Mesenchymal stem cell (in vitro differentiated cells and primary cell): ENCODE data around the gene EMP2.
"Not testable (repeated sequence)": the region's sequence is repeated elsewhere in the genome, so short reads cannot be mapped to it uniquely, and the experiment has no call there.

Experiments
- DNase-seq: peaks from one replicate; pipeline ENCODE4 v3.0.0-alpha.2; 2013
- H2AFZ ChIP-seq: one replicate; pipeline ENCODE4 v1.6.1; 2013; ENCODE audit warnings: low read depth, mild to moderate bottlenecking, control low read depth, inconsistent platforms, low read length, moderate library complexity
- H2AK5ac ChIP-seq: 2 replicates; pipeline ENCODE4 v1.6.1; 2013; ENCODE audit warnings: low read length, moderate library complexity, mild to moderate bottlenecking, inconsistent platforms; ENCODE audit not compliant: severe bottlenecking
- H2BK120ac ChIP-seq: one replicate; pipeline ENCODE4 v1.6.1; 2013; ENCODE audit warnings: low read depth, mild to moderate bottlenecking, inconsistent platforms, low read length, moderate library complexity
- H2BK12ac ChIP-seq, 2 experiments: one replicate each; pipeline ENCODE4 v1.6.1; 2013; ENCODE audit warnings: inconsistent platforms in 2 of 2, low read length in 2 of 2, mild to moderate bottlenecking in 2 of 2, moderate library complexity in 2 of 2, control low read depth in 1 of 2
- H2BK15ac ChIP-seq: one replicate; pipeline ENCODE4 v1.6.1; 2013; ENCODE audit warnings: mild to moderate bottlenecking, low read depth, inconsistent platforms; ENCODE audit not compliant: poor library complexity, severe bottlenecking
- H2BK5ac ChIP-seq: 2 replicates; pipeline ENCODE4 v1.6.1; 2013; ENCODE audit warnings: low read depth, mild to moderate bottlenecking, low read length, control low read depth, inconsistent platforms; ENCODE audit not compliant: poor library complexity, severe bottlenecking
- H3K14ac ChIP-seq, 2 experiments: one replicate each; pipeline ENCODE4 v1.6.1; 2013; ENCODE audit warnings: inconsistent platforms in 2 of 2, low read length in 2 of 2, control low read depth in 1 of 2, mild to moderate bottlenecking in 1 of 2, moderate library complexity in 1 of 2
- H3K18ac ChIP-seq, 2 experiments: one replicate each; pipeline ENCODE4 v1.6.1; 2013; ENCODE audit warnings: inconsistent platforms in 2 of 2, low read length in 2 of 2, control low read depth in 1 of 2, low read depth in 1 of 2, mild to moderate bottlenecking in 1 of 2
- H3K23ac ChIP-seq, 2 experiments: one replicate each; pipeline ENCODE4 v1.6.1; 2013; ENCODE audit warnings: inconsistent platforms in 2 of 2, low read length in 2 of 2, mild to moderate bottlenecking in 2 of 2, moderate library complexity in 2 of 2, control low read depth in 1 of 2
- H3K27ac ChIP-seq: 2 replicates; pipeline ENCODE4 v1.5.1; 2013; ENCODE audit warnings: mild to moderate bottlenecking, moderate library complexity, low read length, control low read depth, inconsistent platforms; ENCODE audit not compliant: poor library complexity, severe bottlenecking
- H3K27me3 ChIP-seq, 2 experiments: 2 replicates each; pipeline versions ENCODE4 v1.6.1 to v1.7.0; 2013; ENCODE audit warnings: low read length in 2 of 2, mild to moderate bottlenecking in 2 of 2, moderate library complexity in 2 of 2, control low read depth in 1 of 2, inconsistent platforms in 1 of 2; ENCODE audit not compliant: control insufficient read depth in 1 of 2, insufficient read depth in 1 of 2
- H3K36me3 ChIP-seq, 2 experiments: 2 replicates each; pipeline versions ENCODE4 v1.6.1 to v1.7.0; 2013; ENCODE audit warnings: low read length in 2 of 2, control low read depth in 1 of 2, inconsistent platforms in 1 of 2, low read depth in 1 of 2, mild to moderate bottlenecking in 1 of 2; ENCODE audit not compliant: insufficient read depth in 2 of 2, control insufficient read depth in 1 of 2
- H3K4ac ChIP-seq, 2 experiments: one replicate each; pipeline ENCODE4 v1.6.1; 2013; ENCODE audit warnings: inconsistent platforms in 2 of 2, low read length in 2 of 2, mild to moderate bottlenecking in 2 of 2, moderate library complexity in 2 of 2, control low read depth in 1 of 2, low read depth in 1 of 2
- H3K4me1 ChIP-seq: 2 replicates; pipeline ENCODE4 v1.6.1; 2013; ENCODE audit warnings: low read depth, low read length, control low read depth; ENCODE audit not compliant: control insufficient read depth, insufficient read depth
- H3K4me2 ChIP-seq: 2 replicates; pipeline ENCODE4 v1.6.1; 2013; ENCODE audit warnings: low read length, mild to moderate bottlenecking, inconsistent platforms; ENCODE audit not compliant: poor library complexity, severe bottlenecking
- H3K4me3 ChIP-seq, 2 experiments: 2 replicates each; pipeline versions ENCODE4 v1.5.1 to v1.7.0; 2013; ENCODE audit warnings: low read length in 2 of 2, mild to moderate bottlenecking in 2 of 2, control low read depth in 1 of 2, low read depth in 1 of 2; ENCODE audit not compliant: insufficient read depth in 1 of 2
- H3K79me1 ChIP-seq: replicated peaks from 2 replicates; pipeline ENCODE4 v1.6.1; 2013; ENCODE audit warnings: mild to moderate bottlenecking, control low read depth, low read length, inconsistent platforms; ENCODE audit not compliant: poor library complexity, severe bottlenecking
- H3K9ac ChIP-seq: 2 replicates; pipeline ENCODE4 v1.7.0; 2013; ENCODE audit warnings: mild to moderate bottlenecking, low read length, moderate library complexity
- H3K9me3 ChIP-seq: 2 replicates; pipeline ENCODE4 v1.7.0; 2013; ENCODE audit warnings: mild to moderate bottlenecking, low read length; ENCODE audit not compliant: control insufficient read depth
- H4K8ac ChIP-seq: one replicate; pipeline ENCODE4 v1.6.1; 2013; ENCODE audit warnings: inconsistent platforms, mild to moderate bottlenecking, low read length, moderate library complexity
- H4K91ac ChIP-seq: one replicate; pipeline ENCODE4 v1.6.1; 2013; ENCODE audit warnings: mild to moderate bottlenecking, low read length, inconsistent platforms
- WGBS: methylation state at CpG from one replicate; pipeline ENCODE4 v1.1.7; 2013; ENCODE audit warnings: mixed read lengths; 5-methylcytosine and 5-hydroxymethylcytosine counted together

The EMP2 gene

GRCh38 chr16:10533612-10534011 is 46.8 kb downstream of the EMP2 start:
- H3K27me3 ChIP-seq, H3K9ac ChIP-seq, H3K4me2 ChIP-seq, H2BK15ac ChIP-seq, H3K27ac ChIP-seq, H3K79me1 ChIP-seq, H2BK12ac ChIP-seq, H2AK5ac ChIP-seq, H2BK120ac ChIP-seq, H3K18ac ChIP-seq, H4K8ac ChIP-seq, H3K23ac ChIP-seq, H3K4ac ChIP-seq, H3K14ac ChIP-seq, H3K4me1 ChIP-seq, H3K4me3 ChIP-seq, H3K9me3 ChIP-seq, H4K91ac ChIP-seq, H2AFZ ChIP-seq, H2BK5ac ChIP-seq: not testable (repeated sequence)
- peak; percentile 62 for DNase-seq
- WGBS: 57% methylated on average over 2 of the region's 4 CpGs
- H3K36me3 ChIP-seq: peaks cover 0 to 38% of the 10 kb centered on the region in 2 experiments

DNA sequence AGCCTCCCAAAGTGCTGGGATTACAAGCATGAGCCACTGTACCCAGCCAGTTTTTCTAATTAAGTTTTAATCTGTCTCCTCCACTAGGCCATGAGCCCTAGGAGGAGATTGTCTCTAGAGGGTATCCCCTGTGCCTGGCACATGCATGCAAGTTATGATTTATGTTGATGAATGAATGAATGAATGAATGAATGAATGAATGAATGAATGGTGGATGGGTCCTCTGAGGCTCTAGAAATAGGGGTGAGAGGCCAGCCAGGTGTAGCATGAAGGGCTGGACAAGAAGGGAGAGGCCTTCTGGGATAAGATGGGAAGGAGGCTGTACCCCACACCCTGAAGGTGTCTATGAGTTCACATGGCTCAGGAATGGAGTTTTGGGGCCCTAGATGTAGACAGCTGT is 48.8 kb downstream of the EMP2 start:
- no peak overlapping the region for H2BK5ac ChIP-seq
- H2BK15ac ChIP-seq: no peak overlapping the region
- H3K27me3 ChIP-seq: no peaks in the 10 kb centered on the region
- no peak overlapping the region for H4K8ac ChIP-seq
- no peak overlapping the region for H4K91ac ChIP-seq
- no peak overlapping the region for H3K4me3 ChIP-seq
- no peak overlapping the region for H2BK120ac ChIP-seq
- no peak overlapping the region for H3K4me2 ChIP-seq
- no peaks in the 10 kb centered on the region for H3K4me1 ChIP-seq
- no peaks in the 10 kb centered on the region for H3K79me1 ChIP-seq
- no peak overlapping the region for H3K9ac ChIP-seq
- no peak overlapping the region for H2AFZ ChIP-seq
- no peak overlapping the region for H3K23ac ChIP-seq
- no peaks in the 10 kb centered on the region for H3K9me3 ChIP-seq
- no peak overlapping the region for H2BK12ac ChIP-seq
- H3K36me3 ChIP-seq: peaks cover 0 to 18% of the 10 kb centered on the region in 2 experiments
- H3K18ac ChIP-seq: no peak overlapping the region
- no peak overlapping the region for H2AK5ac ChIP-seq
- no peak overlapping the region for H3K14ac ChIP-seq
- H3K4ac ChIP-seq: no peak overlapping the region
- no peak overlapping the region for H3K27ac ChIP-seq
- DNase-seq: no peak

DNA sequence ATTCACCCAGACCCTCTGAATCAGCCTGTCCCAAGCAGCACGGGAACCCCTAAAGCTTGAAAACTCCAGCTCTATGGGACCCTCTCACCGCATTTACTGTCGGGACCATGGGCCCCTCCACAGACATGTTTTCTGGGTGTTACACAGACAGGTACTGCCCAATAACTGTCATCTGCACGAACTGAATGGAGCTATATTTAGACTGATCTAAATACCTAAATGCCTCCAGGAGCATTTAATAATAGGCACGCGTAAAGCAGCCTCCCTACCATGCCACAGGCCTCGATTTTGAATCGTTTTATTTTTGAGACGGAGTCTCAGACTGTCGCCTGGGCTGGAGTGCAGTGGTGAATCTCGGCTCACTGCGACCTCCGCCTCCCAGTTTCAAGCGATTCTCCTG is 49.7 kb downstream of the EMP2 start:
- H2BK12ac ChIP-seq: no peak overlapping the region
- no peak overlapping the region for H3K23ac ChIP-seq
- H2AK5ac ChIP-seq: no peak overlapping the region
- H3K27ac ChIP-seq: no peak overlapping the region
- no peak overlapping the region for H3K9ac ChIP-seq
- peaks cover 0 to 13% of the 10 kb centered on the region in 2 experiments for H3K36me3 ChIP-seq
- H3K27me3 ChIP-seq: no peaks in the 10 kb centered on the region
- H4K91ac ChIP-seq: no peak overlapping the region
- H3K4me3 ChIP-seq: no peak overlapping the region
- no peak overlapping the region for H3K18ac ChIP-seq
- 87% methylated on average over 14 of the region's 14 CpGs for WGBS
- H3K14ac ChIP-seq: no peak overlapping the region
- no peaks in the 10 kb centered on the region for H3K79me1 ChIP-seq
- no peak for DNase-seq
- H2AFZ ChIP-seq: no peak overlapping the region
- H2BK15ac ChIP-seq: no peak overlapping the region
- H3K9me3 ChIP-seq: no peaks in the 10 kb centered on the region
- H2BK5ac ChIP-seq: no peak overlapping the region
- H3K4ac ChIP-seq: no peak overlapping the region
- H2BK120ac ChIP-seq: no peak overlapping the region
- no peak overlapping the region for H3K4me2 ChIP-seq
- no peak overlapping the region for H4K8ac ChIP-seq
- no peaks in the 10 kb centered on the region for H3K4me1 ChIP-seq

GRCh38 chr16:10529895-10530669 is 50.3 kb downstream of the EMP2 start:
- Histone ChIP-seq H3K27me3 (no peaks in the 10 kb centered on the region), H2BK15ac (no peak overlapping the region), H3K79me1 (no peaks in the 10 kb centered on the region), H3K36me3 (peaks cover 0 to 13% of the 10 kb centered on the region in 2 experiments), H3K4ac (no peak overlapping the region), H4K8ac (no peak overlapping the region), H2BK5ac (no peak overlapping the region), H2AFZ (no peak overlapping the region), H2BK120ac (no peak overlapping the region), H2BK12ac (no peak overlapping the region), H3K23ac (no peak overlapping the region), H3K27ac (no peak overlapping the region), H4K91ac (no peak overlapping the region), H3K9ac (no peak overlapping the region), H3K9me3 (no peaks in the 10 kb centered on the region), H3K4me1 (no peaks in the 10 kb centered on the region), H3K4me2 (no peak overlapping the region), H3K4me3 (no peak overlapping the region), H3K18ac (no peak overlapping the region), H3K14ac (no peak overlapping the region), H2AK5ac (no peak overlapping the region)
- no peak for DNase-seq
- 89% methylated on average over 1 of the region's 1 CpG for WGBS
